Right ventricle myocardium inferior (tissue), 1 donor: ENCODE measurements around the gene DAG1. TPM values are rescaled to one million over a fixed set of nuclear protein-coding genes. Genes with fewer than 3 reads are reported as not detected.

ENCODE experiments used
- ATAC-seq: fragments of 200-7000 bp; cut with Tn5 transposase; one replicate; pipeline ENCODE4 v1.9.1; 2020; ENCODE audit warnings: mild to moderate bottlenecking, moderate library complexity
- DNase-seq: peaks from one replicate; pipeline ENCODE4 v3.0.0; 2021; ENCODE audit errors: missing footprints
- intact Hi-C: fragments of 100-400 bp; cut with DNase I; formaldehyde crosslinking; loops from one replicate; pipeline ENCODE4 v1.11.0; 2022
- long read RNA-seq: library from polyadenylated mRNA; unstranded; transcript quantifications from one replicate; pipeline ENCODE4 v2.0.0, GENCODE V29; 2021
- total RNA-seq: library from RNA; stranded (reverse); fragmentation: NEBNext Ultra II Directional; extraction: Animal tissue kit (Norgen Biotek cat#: 25700); gene quantifications from one replicate; pipeline ENCODE4 v1.2.1, GENCODE V29; 2021
- donor health status: DM: no; HTN: yes; CAD: no; lungs with severe emphysema.

The DAG1 gene
- total RNA-seq, result 129 TPM
- long read RNA-seq, full-length matches to known transcripts, result 6 of 30 reads
- long read RNA-seq, partial matches to known transcripts, result 0 of 30 reads
- long read RNA-seq, other reads (novel, unspliced or antisense), result 24 of 30 reads

- peak; percentile 99 for DNase-seq
- intact Hi-C loops, result loop anchor here (5.0 kb wide), 3 partner anchors 47 to 298 kb away; partner anchors contain the start of genes APEH and KLHDC8B
- ATAC-seq, result peak; percentile 93
Observed at GRCh38 chr3:49469936-49470713, at the start of gene DAG1. DAG1 (plus strand) TSS chr3:49470267; CDS start chr3:49510535, 40,268 bp downstream.

GRCh38 chr3:49421890-49422378, 48.1 kb upstream of the DAG1 start:
- intact Hi-C loops, result loop anchor here (10.0 kb wide), 1 partner anchor 397 kb away; the partner anchor contains the start of genes IMPDH2 and NDUFAF3
- ATAC-seq (peak; percentile 14), DNase-seq (no peak)

- ATAC-seq (peak; percentile 66), DNase-seq (peak; percentile 81)
- intact Hi-C loops, result loop anchor here (10.0 kb wide), 1 partner anchor 398 kb away; the partner anchor contains the start of genes IMPDH2 and NDUFAF3
Observed at GRCh38 chr3:49422379-49423248, 47.5 kb upstream of the DAG1 start, which contains the start of gene AMT. AMT (minus strand) TSS chr3:49422473; CDS start chr3:49422450, 23 bp downstream.

- intact Hi-C loops, result loop anchor here (10.0 kb wide), 1 partner anchor 400 kb away; the partner anchor contains the start of genes IMPDH2 and NDUFAF3
- no peak for ATAC-seq
- DNase-seq, result no peak
Observed at GRCh38 chr3:49424816-49425215, 45.3 kb upstream of the DAG1 start.

- DNase-seq, result no peak
- ATAC-seq, result no peak
- intact Hi-C loops, result loop anchor here (10.0 kb wide), 1 partner anchor 403 kb away; the partner anchor contains the start of genes IMPDH2 and NDUFAF3
Observed at GRCh38 chr3:49427586-49427985, 42.5 kb upstream of the DAG1 start.

- ATAC-seq, result no peak
- intact Hi-C loops, result loop anchor here (10.0 kb wide), 1 partner anchor 404 kb away; the partner anchor contains the start of genes IMPDH2 and NDUFAF3
- DNase-seq, result no peak
Observed at GRCh38 chr3:49428752-49429080, 41.4 kb upstream of the DAG1 start.

GRCh38 chr3:49434731-49435130, 35.3 kb upstream of the DAG1 start:
- no peak for DNase-seq
- no peak for ATAC-seq
- intact Hi-C loops, result no loop called here

GRCh38 chr3:49445391-49445790, 24.7 kb upstream of the DAG1 start:
- no peak for ATAC-seq
- DNase-seq, result no peak
- intact Hi-C loops, result loop anchor here (5.0 kb wide), 3 partner anchors 148 to 458 kb away; partner anchors contain the start of gene KLHDC8B

GRCh38 chr3:49453621-49454020, 16.4 kb upstream of the DAG1 start:
- DNase-seq, result no peak
- ATAC-seq, result no peak
- intact Hi-C loops, result no loop called here

GRCh38 chr3:49454458-49454857, 15.6 kb upstream of the DAG1 start:
- ATAC-seq (peak; percentile 71), DNase-seq (no peak)
- intact Hi-C loops, result no loop called here

GRCh38 chr3:49454898-49455681, 15.0 kb upstream of the DAG1 start:
- DNase-seq (no peak), ATAC-seq (peak; percentile 62)
- intact Hi-C loops, result no loop called here

GRCh38 chr3:49456466-49456865, 13.6 kb upstream of the DAG1 start:
- intact Hi-C loops, result no loop called here
- DNase-seq, result no peak
- ATAC-seq, result no peak

- no peak for ATAC-seq
- intact Hi-C loops, result no loop called here
- DNase-seq, result no peak
Observed at GRCh38 chr3:49460188-49460890, 9.7 kb upstream of the DAG1 start.

- ATAC-seq (no peak), DNase-seq (no peak)
- intact Hi-C loops, result no loop called here
Observed at GRCh38 chr3:49460956-49461355, 9.1 kb upstream of the DAG1 start.

GRCh38 chr3:49461443-49462171, 8.5 kb upstream of the DAG1 start:
- no peak for ATAC-seq
- intact Hi-C loops, result no loop called here
- DNase-seq, result no peak

GRCh38 chr3:49462222-49462621, 7.8 kb upstream of the DAG1 start:
- DNase-seq (no peak), ATAC-seq (no peak)
- intact Hi-C loops, result no loop called here
